GM06990 (cell line): Measurements from ENCODE around the gene NAA25.
"Not testable (repeated sequence)": the region's sequence is repeated elsewhere in the genome, so short reads cannot be mapped to it uniquely, and the experiment has no call there.

Source experiments
- DNase-seq: peaks from one replicate; pipeline ENCODE4 v3.0.0-alpha.2; 2011; ENCODE audit not compliant: insufficient read length; ENCODE audit errors: extremely low read depth
- H3K27me3 ChIP-seq: replicated peaks from 2 replicates; pipeline ENCODE4 v1.6.0; 2011; ENCODE audit warnings: low read length; ENCODE audit not compliant: control insufficient read depth, insufficient read depth
- H3K36me3 ChIP-seq: 2 replicates; pipeline ENCODE4 v1.5.1; 2011; ENCODE audit warnings: low read length; ENCODE audit not compliant: control insufficient read depth, insufficient read depth
- H3K4me3 ChIP-seq: replicated peaks from 2 replicates; pipeline ENCODE4 v1.5.1; 2011; ENCODE audit warnings: low read depth, mild to moderate bottlenecking, control low read depth, low read length
- CTCF ChIP-seq: IDR thresholded peaks from 2 replicates; pipeline ENCODE4 v1.5.1; 2011; ENCODE audit warnings: low read length, control low read depth, mild to moderate bottlenecking, inconsistent platforms; ENCODE audit not compliant: insufficient read depth, poor library complexity, severe bottlenecking

Gene NAA25

DNA sequence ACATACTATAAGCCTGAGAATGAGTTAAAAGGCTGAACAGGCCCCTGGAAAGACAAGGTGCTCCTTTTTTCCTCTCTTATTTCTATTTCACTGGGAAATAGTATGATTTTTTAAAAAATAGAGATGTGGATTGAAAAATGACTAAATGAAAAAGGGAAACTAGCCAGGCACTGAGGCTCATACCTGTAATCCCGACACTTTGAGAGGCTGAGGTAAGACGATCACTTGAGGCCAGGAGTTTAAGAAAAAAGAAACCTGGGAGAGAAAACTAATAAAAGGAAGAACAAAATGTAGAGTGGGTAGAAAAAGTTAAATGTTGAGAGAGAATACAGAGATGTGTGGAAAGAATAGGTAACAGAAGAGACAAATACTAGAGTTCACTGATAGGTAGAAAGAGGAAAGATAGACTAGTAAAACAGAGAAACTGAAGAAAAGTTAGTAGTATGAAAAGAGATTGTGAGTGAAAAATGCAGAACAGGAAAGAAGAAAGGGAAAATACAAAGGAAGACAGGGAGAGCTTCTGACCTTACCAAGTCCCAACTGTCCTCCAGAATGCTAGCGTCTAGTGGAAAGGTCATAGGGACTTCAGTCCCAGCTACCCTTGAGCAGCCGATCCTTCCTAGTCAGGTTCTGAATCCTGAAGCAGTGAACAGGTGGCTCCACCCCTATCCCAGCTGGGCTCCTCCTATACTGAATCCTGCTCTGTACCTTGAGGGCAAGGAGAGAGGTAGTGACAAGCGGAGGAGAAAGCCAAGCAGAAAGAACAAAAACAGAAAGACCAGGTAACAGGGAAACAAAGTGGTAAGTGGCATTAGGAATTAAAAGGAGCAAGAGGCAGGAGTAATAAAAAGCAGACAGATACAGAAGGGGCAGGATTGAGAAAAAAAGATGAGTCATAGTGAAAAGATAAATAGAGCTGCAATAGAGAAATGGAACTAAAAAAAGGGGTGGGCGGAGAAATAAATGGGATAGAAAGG, 102.9 kb downstream of the NAA25 start:
- no peak overlapping the region for H3K4me3 ChIP-seq
- no peaks in the 10 kb centered on the region for H3K27me3 ChIP-seq
- DNase-seq, result no peak
- TF ChIP-seq CTCF, result no peak
- no peaks in the 10 kb centered on the region for H3K36me3 ChIP-seq

GRCh38 chr12:112004041-112004440, 104.5 kb downstream of the NAA25 start:
- no peak for TF ChIP-seq CTCF
- Histone ChIP-seq H3K4me3 (no peak overlapping the region), H3K36me3 (no peaks in the 10 kb centered on the region), H3K27me3 (no peaks in the 10 kb centered on the region)
- DNase-seq, result no peak

GRCh38 chr12:112001576-112001975, 107.0 kb downstream of the NAA25 start:
- no peaks in the 10 kb centered on the region for H3K27me3 ChIP-seq
- no peak for DNase-seq
- no peak overlapping the region for H3K4me3 ChIP-seq
- no peaks in the 10 kb centered on the region for H3K36me3 ChIP-seq
- TF ChIP-seq CTCF, result no peak

- Histone ChIP-seq H3K36me3 (no peaks in the 10 kb centered on the region), H3K4me3 (no peak overlapping the region), H3K27me3 (no peaks in the 10 kb centered on the region)
- DNase-seq, result no peak
- no peak for TF ChIP-seq CTCF
These were observed 107.8 kb downstream of the NAA25 start for GRCh38 chr12:112000820-112001219.

- DNase-seq, H3K36me3 ChIP-seq, H3K4me3 ChIP-seq, H3K27me3 ChIP-seq: not testable (repeated sequence)
These were observed 109.5 kb downstream of the NAA25 start for GRCh38 chr12:111999129-111999528.

GRCh38 chr12:111998015-111998414, 110.6 kb downstream of the NAA25 start:
- no peak for DNase-seq
- no peak for TF ChIP-seq CTCF
- Histone ChIP-seq H3K27me3 (no peaks in the 10 kb centered on the region), H3K36me3 (no peaks in the 10 kb centered on the region), H3K4me3 (no peak overlapping the region)
